GM21717 (cell line): ENCODE results near the gene TMEM244.
"Not testable (repeated sequence)": the region's sequence is repeated elsewhere in the genome, so short reads cannot be mapped to it uniquely, and the experiment has no call there.

ENCODE experiments used
- ATAC-seq: cut with Tn5 transposase; IDR thresholded peaks from one replicate; pipeline ENCODE4 v1.9.1; 2021; ENCODE audit warnings: mild to moderate bottlenecking, moderate library complexity; ENCODE audit not compliant: unreplicated experiment

The TMEM244 gene

GRCh38 chr6:129860908-129861665 is at the start of gene TMEM244:
TSS of gene TMEM244 (minus strand) at chr6:129861315. CDS start at chr6:129861188, 127 bp downstream.
- no peak for ATAC-seq

- peak; percentile 66 for ATAC-seq
These were observed 47.7 kb upstream of the TMEM244 start for GRCh38 chr6:129908858-129909257.

- peak; percentile 11 for ATAC-seq
These were observed 47.2 kb upstream of the TMEM244 start for GRCh38 chr6:129908356-129908755.

- ATAC-seq: no peak
These were observed 45.5 kb upstream of the TMEM244 start for GRCh38 chr6:129906515-129907077.

- ATAC-seq: peak; percentile 64
These were observed 42.0 kb upstream of the TMEM244 start for GRCh38 chr6:129903082-129903481.

- ATAC-seq: no peak
These were observed 41.6 kb upstream of the TMEM244 start for GRCh38 chr6:129902681-129903080.

- ATAC-seq: no peak
These were observed 40.8 kb upstream of the TMEM244 start for GRCh38 chr6:129901910-129902309.

- ATAC-seq: peak; percentile 75
These were observed 34.6 kb upstream of the TMEM244 start for GRCh38 chr6:129895692-129896091.

GRCh38 chr6:129894921-129895320 is 33.8 kb upstream of the TMEM244 start:
- ATAC-seq: no peak

GRCh38 chr6:129893640-129894039 is 32.5 kb upstream of the TMEM244 start:
- no peak for ATAC-seq

GRCh38 chr6:129890701-129891100 is 29.6 kb upstream of the TMEM244 start:
- ATAC-seq: peak; percentile 16

- peak; percentile 45 for ATAC-seq
These were observed 29.0 kb upstream of the TMEM244 start for GRCh38 chr6:129890164-129890563.

GRCh38 chr6:129889580-129889979 is 28.5 kb upstream of the TMEM244 start:
- no peak for ATAC-seq

- ATAC-seq: no peak
These were observed 25.5 kb upstream of the TMEM244 start for GRCh38 chr6:129886401-129887155.

- no peak for ATAC-seq
These were observed 23.1 kb upstream of the TMEM244 start for GRCh38 chr6:129884211-129884610.

- ATAC-seq: peak; percentile 97
These were observed 21.5 kb upstream of the TMEM244 start for GRCh38 chr6:129882510-129883023.

GRCh38 chr6:129877894-129878293 is 16.8 kb upstream of the TMEM244 start:
- not testable (repeated sequence) for ATAC-seq

GRCh38 chr6:129875610-129876520 is 14.8 kb upstream of the TMEM244 start:
- peak; percentile 81 for ATAC-seq

- ATAC-seq: peak; percentile 56
These were observed 13.7 kb upstream of the TMEM244 start for GRCh38 chr6:129874837-129875236.

- ATAC-seq: no peak
These were observed 11.5 kb upstream of the TMEM244 start for GRCh38 chr6:129872586-129872985.
